NCI-H128 (cell line): ENCODE measurements around the gene CYSRT1.
"Not testable (repeated sequence)": the region's sequence is repeated elsewhere in the genome, so short reads cannot be mapped to it uniquely, and the experiment has no call there.

Experiments
- DNase-seq: peaks from one replicate; lab custom pipeline; 2025; ENCODE audit not compliant: unreplicated experiment; lab: John Stamatoyannopoulos, UW

The CYSRT1 gene

DNA sequence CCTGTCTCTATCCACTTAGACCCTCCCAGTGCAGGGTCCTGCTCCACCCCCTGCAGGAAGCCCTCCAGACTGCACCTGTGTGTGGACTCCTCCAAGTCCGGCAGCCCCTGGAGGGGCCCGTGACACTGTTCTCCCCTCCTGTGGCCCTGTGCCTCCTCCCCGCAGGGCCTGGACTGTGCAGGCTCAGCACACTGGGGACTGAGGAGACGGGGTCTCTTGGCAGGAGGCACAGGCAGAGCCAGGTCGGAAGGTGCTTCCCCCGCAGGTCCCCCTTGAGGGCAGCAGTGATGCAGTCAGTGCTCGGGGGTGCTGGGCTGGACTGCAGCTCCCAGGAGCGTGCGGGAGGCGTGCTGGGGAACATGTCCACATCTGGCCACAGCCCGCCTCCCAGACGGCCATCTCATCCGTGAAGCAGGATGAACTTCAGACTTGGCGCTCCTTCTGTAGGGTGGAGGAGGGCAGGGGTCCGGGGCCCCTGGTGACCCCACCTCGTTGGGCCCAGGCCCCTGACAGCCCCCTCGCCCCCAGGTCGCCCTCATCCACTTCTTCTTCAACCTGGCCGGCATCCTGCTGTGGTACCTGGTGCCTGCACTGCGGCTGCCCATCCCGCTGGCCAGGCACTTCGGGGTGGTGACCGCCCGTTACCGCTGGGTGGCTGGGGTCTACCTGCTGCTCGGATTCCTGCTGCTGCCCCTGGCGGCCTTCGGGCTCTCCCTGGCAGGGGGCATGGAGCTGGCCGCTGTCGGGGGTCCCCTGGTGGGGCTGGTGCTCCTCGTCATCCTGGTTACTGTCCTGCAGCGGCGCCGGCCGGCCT is 10.7 kb downstream of the CYSRT1 start:
- no peak for DNase-seq

- DNase-seq = peak; percentile 81
These were observed 11.4 kb downstream of the CYSRT1 start for GRCh38 chr9:137236238-137236935.

DNA sequence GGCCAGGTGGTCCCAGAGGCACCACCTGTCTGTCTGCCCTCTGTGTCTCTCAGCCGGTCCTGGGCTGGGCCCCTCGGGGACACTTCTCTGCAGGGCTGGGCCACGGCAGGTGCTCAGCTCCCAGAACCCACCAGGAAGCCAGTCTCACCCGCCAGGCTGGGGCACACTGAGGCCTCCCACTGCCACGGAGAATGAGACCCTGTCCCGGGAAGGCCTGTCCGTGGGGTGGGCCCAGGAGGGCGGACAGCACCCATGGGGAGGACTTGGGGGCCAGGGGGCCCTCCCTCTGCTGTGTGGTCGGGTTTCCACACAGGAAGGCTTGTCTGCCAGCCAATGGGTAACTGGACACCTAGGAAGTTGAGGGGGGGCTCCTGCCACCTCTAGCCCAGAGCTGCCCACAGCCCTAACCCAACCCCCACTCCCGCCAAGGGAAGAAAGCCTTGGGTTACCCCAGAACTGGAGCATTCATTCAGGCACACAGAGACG is 12.0 kb downstream of the CYSRT1 start:
- peak; percentile 31 for DNase-seq

GRCh38 chr9:137237759-137238726 is 13.1 kb downstream of the CYSRT1 start:
- DNase-seq = no peak

- not testable (repeated sequence) for DNase-seq
These were observed 14.7 kb downstream of the CYSRT1 start for GRCh38 chr9:137239541-137240200.

GRCh38 chr9:137240318-137240840 is 15.4 kb downstream of the CYSRT1 start:
- DNase-seq = peak; percentile 49

DNA sequence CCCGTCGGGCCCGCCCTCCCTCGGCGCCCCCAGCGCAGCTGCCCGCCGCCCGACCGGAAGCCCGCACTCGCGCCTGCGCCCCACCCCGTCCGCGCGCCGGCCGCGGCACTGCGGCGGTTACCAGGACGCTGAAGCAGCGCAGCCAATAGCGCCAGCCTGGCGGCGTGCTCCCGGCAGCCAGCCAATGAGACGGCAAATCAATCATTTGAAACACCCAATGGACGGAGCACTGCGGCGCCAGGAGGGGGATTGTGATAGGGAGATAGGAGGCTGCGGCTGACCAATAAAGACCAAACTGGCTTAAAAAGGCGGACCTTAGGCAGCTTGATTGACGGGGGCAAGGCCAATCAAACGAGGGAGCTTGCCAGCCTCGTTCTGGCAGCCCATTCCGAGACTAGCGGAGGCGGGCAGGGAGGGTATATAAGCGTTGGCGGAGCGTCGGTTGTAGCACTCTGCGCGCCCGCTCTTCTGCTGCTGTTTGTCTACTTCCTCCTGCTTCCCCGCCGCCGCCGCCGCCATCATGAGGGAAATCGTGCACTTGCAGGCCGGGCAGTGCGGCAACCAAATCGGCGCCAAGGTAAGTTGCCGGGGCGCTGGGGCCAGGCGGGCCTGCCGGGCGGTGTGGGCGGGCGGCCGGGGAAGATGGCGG is 16.0 kb downstream of the CYSRT1 start, which contains the start of gene TUBB4B:
TUBB4B (plus strand) TSS at position 447 of the 649 bp plus-strand sequence; CDS start at position 521, 74 bp downstream.
- DNase-seq = peak; percentile 99

- no peak for DNase-seq
These were observed 16.7 kb downstream of the CYSRT1 start for GRCh38 chr9:137241490-137242268.

DNA sequence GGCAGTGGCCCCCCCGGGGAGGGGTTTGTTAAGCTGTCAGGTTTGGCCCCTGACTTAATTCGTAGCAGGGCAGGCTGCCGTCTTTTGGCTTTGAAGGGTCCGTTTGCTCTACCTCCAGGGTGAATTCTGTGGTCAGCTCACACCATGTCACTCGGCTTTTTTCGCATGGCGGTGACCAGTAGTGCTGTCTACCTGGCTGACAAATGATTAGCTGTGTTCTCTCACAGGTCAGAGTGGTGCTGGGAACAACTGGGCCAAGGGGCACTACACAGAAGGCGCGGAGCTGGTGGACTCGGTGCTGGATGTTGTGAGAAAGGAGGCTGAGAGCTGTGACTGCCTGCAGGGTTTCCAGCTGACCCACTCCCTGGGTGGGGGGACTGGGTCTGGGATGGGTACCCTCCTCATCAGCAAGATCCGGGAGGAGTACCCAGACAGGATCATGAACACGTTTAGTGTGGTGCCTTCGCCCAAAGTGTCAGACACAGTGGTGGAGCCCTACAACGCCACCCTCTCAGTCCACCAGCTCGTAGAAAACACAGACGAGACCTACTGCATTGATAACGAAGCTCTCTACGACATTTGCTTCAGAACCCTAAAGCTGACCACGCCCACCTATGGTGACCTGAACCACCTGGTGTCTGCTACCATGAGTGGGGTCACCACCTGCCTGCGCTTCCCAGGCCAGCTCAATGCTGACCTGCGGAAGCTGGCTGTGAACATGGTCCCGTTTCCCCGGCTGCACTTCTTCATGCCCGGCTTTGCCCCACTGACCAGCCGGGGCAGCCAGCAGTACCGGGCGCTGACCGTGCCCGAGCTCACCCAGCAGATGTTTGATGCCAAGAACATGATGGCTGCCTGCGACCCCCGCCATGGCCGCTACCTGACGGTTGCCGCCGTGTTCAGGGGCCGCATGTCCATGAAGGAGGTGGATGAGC is 17.6 kb downstream of the CYSRT1 start:
- DNase-seq = no peak

- not testable (repeated sequence) for DNase-seq
These were observed 18.3 kb downstream of the CYSRT1 start for GRCh38 chr9:137243266-137243625.

GRCh38 chr9:137243626-137244485 is 18.9 kb downstream of the CYSRT1 start:
- DNase-seq = no peak

GRCh38 chr9:137244486-137245449 is 19.8 kb downstream of the CYSRT1 start:
- DNase-seq = peak; percentile 34

- DNase-seq = no peak
These were observed 20.8 kb downstream of the CYSRT1 start for GRCh38 chr9:137245450-137246421.

DNA sequence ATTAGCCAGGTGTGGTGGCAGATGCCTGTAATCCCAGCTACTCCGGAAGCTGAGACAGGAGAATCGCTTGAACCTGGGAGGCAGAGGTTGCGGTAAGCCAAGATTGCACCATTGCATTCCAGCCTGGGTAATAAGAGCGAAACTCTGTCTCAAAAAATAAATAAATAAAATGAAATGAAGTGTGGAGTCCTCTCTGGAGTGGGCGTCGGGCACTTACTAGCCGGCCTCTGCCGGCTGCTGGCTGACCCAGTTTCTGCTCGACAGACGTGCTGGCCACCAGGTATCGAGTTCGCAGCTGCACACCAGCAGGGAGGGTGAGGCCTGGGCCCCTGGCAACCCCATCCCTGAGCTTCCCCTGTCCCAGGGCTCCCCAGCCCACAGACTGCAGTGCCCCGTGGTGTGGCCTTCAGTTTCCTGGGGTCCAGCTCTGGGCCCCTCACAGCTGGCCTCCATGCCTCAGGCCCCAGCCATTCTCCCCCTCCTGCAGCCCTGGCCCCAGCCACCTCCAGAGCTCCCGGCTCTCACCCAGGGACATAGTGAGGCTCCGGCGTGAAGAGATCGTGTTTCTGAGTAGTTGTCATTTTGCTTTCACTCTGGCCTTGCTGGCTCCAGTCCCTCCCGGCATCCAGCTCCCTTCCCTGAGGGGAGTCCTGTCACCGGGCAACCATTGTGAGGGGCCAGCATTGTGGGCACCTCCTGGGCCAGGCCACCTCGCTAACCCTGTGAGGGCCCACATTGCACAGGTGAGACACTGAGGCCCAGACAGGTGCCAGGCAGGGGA is 22.4 kb downstream of the CYSRT1 start:
- DNase-seq = peak; percentile 7
